ENCODE measurements around the gene ANKRD16. TPM values are rescaled to one million over a fixed set of nuclear protein-coding genes. Genes with fewer than 3 reads are reported as not detected.
"Not testable (repeated sequence)": the region's sequence is repeated elsewhere in the genome, so short reads cannot be mapped to it uniquely, and the experiment has no call there.

ANKRD16 gene
- total and polyA plus RNA-seq, 2 of the 8 experiments (the other 6 are each of a cell fraction or from before 2014, with no cell fraction given), result 8.2 to 12.7 TPM

DNA sequence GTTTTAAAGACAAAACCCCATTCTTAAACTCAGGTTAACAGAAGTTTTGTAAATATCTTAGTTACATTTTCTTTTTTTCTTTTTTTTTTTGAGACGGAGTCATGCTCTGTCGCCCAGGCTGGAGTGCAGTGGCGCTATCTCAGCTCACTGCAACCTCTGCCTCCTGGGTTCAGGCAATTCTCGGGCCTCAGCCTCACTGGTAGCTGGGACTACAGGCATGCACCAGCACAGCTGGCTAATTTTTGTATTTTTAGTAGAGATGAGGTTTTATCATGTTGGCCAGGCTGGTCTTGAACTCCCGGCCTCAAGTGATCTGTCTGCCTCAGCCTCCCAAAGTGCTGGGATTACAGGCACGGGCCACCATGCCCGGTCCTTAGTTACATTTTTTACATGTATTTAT, 12.7 kb downstream of the ANKRD16 start:
- not testable (repeated sequence) for DNase-seq (ENCODE audit: low read depth in 1 of 2, low spot score in 2 of 2); H3K4me3 ChIP-seq (ENCODE audit: extremely low read depth in 1 of 4, insufficient read depth in 2 of 4, low read depth in 3 of 4, low read length in 4 of 4); H4K20me1 ChIP-seq (replicated peaks in 1 of 2; ENCODE audit: control insufficient read depth in 1 of 2, insufficient read depth in 2 of 2, low read length in 2 of 2); H4K8ac ChIP-seq (ENCODE audit: extremely low read depth, insufficient read depth, low read length); H3K9me3 ChIP-seq (ENCODE audit: insufficient read depth in 2 of 2, low read depth in 1 of 2, low read length in 1 of 2); H3K23me2 ChIP-seq (ENCODE audit: low read depth, low read length); H2BK12ac ChIP-seq (ENCODE audit: low read depth, low read length); H3K9ac ChIP-seq (replicated peaks in 1 of 4; ENCODE audit: extremely low read depth in 1 of 4, low read depth in 3 of 4, low read length in 3 of 4); H3K79me1 ChIP-seq (ENCODE audit: low read depth, low read length); H3K4ac ChIP-seq (replicated peaks; ENCODE audit: insufficient read length, low read depth, low read length); H3K18ac ChIP-seq (ENCODE audit: extremely low read depth, low read length); FAIRE-seq; H3K56ac ChIP-seq (replicated peaks; ENCODE audit: insufficient read length, low read depth, low read length); H3K4me2 ChIP-seq (ENCODE audit: insufficient read depth in 1 of 2, low read depth in 2 of 2, low read length in 2 of 2); H2BK15ac ChIP-seq (ENCODE audit: low read length); H2AFZ ChIP-seq (ENCODE audit: low read length); H3K27me3 ChIP-seq (replicated peaks in 1 of 4; ENCODE audit: control insufficient read depth in 3 of 4, extremely low read depth in 1 of 4, insufficient read depth in 3 of 4, low read length in 3 of 4); H3K14ac ChIP-seq (ENCODE audit: insufficient read length); H3K79me2 ChIP-seq (ENCODE audit: control insufficient read depth in 1 of 2, insufficient read depth in 2 of 2, low read length in 2 of 2); H2BK5ac ChIP-seq (ENCODE audit: low read depth, low read length); H2BK20ac ChIP-seq (ENCODE audit: low read length); H2BK120ac ChIP-seq (replicated peaks; ENCODE audit: low read depth, low read length); H3K23ac ChIP-seq (ENCODE audit: insufficient read length); H3K4me1 ChIP-seq (replicated peaks in 1 of 4; ENCODE audit: control insufficient read depth in 3 of 4, insufficient read depth in 4 of 4, low read length in 3 of 4); H4K5ac ChIP-seq (ENCODE audit: insufficient read length, low read depth, low read length); H4K91ac ChIP-seq (replicated peaks; ENCODE audit: insufficient read length, low read length); H3K27ac ChIP-seq (ENCODE audit: low read depth, low read length); H2AK5ac ChIP-seq (ENCODE audit: low read depth, low read length)
- ChIA-PET POLR2A (ENCODE audit: partially characterized antibody) (interaction anchor here (2.5 kb wide), 1 partner anchor 12 kb away, joined by 12 read pairs; the partner anchor contains the start of genes ANKRD16 and FBH1), CTCF (ENCODE audit: partially characterized antibody) (interaction anchor here (0.6 to 1.8 kb wide), 5 partner anchors 17 to 493 kb away, joined by 3 to 4 read pairs (median 3); no protein-coding TSS in a partner anchor)
- WGBS, 2 experiments (ENCODE audit: extremely low coverage in 1 of 2, insufficient coverage in 1 of 2, insufficient read length in 1 of 2, insufficient replicate concordance in 2 of 2, low coverage in 1 of 2, low lambda C conversion rate in 2 of 2, missing lambda C conversion rate in 1 of 2), result 93% methylated on average over 7 of the region's 7 CpGs; no CpG with 5 or more reads in 1 of the 2 experiments
- H3K36me3 ChIP-seq (ENCODE audit: control insufficient read depth in 2 of 4, insufficient read depth in 4 of 4, low read length in 3 of 4), result peaks cover 10 to 40% (median 24%) of the 10 kb centered on the region in 4 experiments
